H54 (cell line): ENCODE measurements around the gene LRRC4C.
"Not testable (repeated sequence)": the region's sequence is repeated elsewhere in the genome, so short reads cannot be mapped to it uniquely, and the experiment has no call there.

ENCODE experiments used
- DNase-seq: peaks from one replicate; pipeline ENCODE4 v3.0.0; 2011; ENCODE audit warnings: low spot score, mixed read lengths; ENCODE audit not compliant: insufficient read length
- FAIRE-seq: peaks from 3 replicates; lab custom pipeline; 2011; peaks lifted over from hg19 to GRCh38; lab: Jason Lieb, UNC
- POLR2A ChIP-seq: IDR thresholded peaks from 2 replicates; pipeline ENCODE4 v1.6.1; 2011; ENCODE audit warnings: low read depth, mild to moderate bottlenecking, low read length

The LRRC4C gene

GRCh38 chr11:40235841-40236240 is 1223.6 kb downstream of the LRRC4C start:
- TF ChIP-seq POLR2A: no peak

GRCh38 chr11:40230821-40231220 is 1228.6 kb downstream of the LRRC4C start:
- no peak for DNase-seq
- no peak for TF ChIP-seq POLR2A
- FAIRE-seq: no peak

More at GRCh38 chr11:40235841-40236240, 1223.6 kb downstream of the LRRC4C start:
- DNase-seq (no peak), FAIRE-seq (no peak)

- DNase-seq (no peak), FAIRE-seq (no peak)
- no peak for TF ChIP-seq POLR2A
Observed at GRCh38 chr11:40228662-40229061, 1230.8 kb downstream of the LRRC4C start.

- TF ChIP-seq POLR2A: no peak
- no peak for FAIRE-seq
- DNase-seq: no peak
Observed at GRCh38 chr11:40227730-40228129, 1231.7 kb downstream of the LRRC4C start.

GRCh38 chr11:40226654-40227053 is 1232.8 kb downstream of the LRRC4C start:
- no peak for TF ChIP-seq POLR2A
- DNase-seq (no peak), FAIRE-seq (no peak)

- DNase-seq (no peak), FAIRE-seq (no peak)
- TF ChIP-seq POLR2A: no peak
Observed at GRCh38 chr11:40223596-40224330, 1235.7 kb downstream of the LRRC4C start.

GRCh38 chr11:40219401-40219800 is 1240.1 kb downstream of the LRRC4C start:
- TF ChIP-seq POLR2A: no peak
- FAIRE-seq: no peak

GRCh38 chr11:40215556-40215955 is 1243.9 kb downstream of the LRRC4C start:
- no peak for FAIRE-seq
- no peak for DNase-seq
- TF ChIP-seq POLR2A: no peak

More at GRCh38 chr11:40219401-40219800, 1240.1 kb downstream of the LRRC4C start:
- DNase-seq: no peak

- DNase-seq (no peak), FAIRE-seq (no peak)
- TF ChIP-seq POLR2A: no peak
Observed at GRCh38 chr11:40207416-40207815, 1252.0 kb downstream of the LRRC4C start.

GRCh38 chr11:40204228-40204627 is 1255.2 kb downstream of the LRRC4C start:
- FAIRE-seq (no peak), DNase-seq (no peak)
- no peak for TF ChIP-seq POLR2A

- DNase-seq (no peak), FAIRE-seq (no peak)
- no peak for TF ChIP-seq POLR2A
Observed at GRCh38 chr11:40203606-40204005, 1255.8 kb downstream of the LRRC4C start.

- FAIRE-seq (no peak), DNase-seq (no peak)
- no peak for TF ChIP-seq POLR2A
Observed at GRCh38 chr11:40202589-40203270, 1256.7 kb downstream of the LRRC4C start.

- DNase-seq, FAIRE-seq: not testable (repeated sequence)
Observed at GRCh38 chr11:40192590-40192989, 1266.9 kb downstream of the LRRC4C start.

- FAIRE-seq (no peak), DNase-seq (no peak)
Observed at GRCh38 chr11:40190294-40190693, 1269.2 kb downstream of the LRRC4C start.

GRCh38 chr11:40188848-40189247 is 1270.6 kb downstream of the LRRC4C start:
- no peak for DNase-seq
- TF ChIP-seq POLR2A: no peak
- FAIRE-seq: no peak

More at GRCh38 chr11:40190294-40190693, 1269.2 kb downstream of the LRRC4C start:
- TF ChIP-seq POLR2A: no peak
